SJCRH30 (cell line): Measurements from ENCODE around the gene CDK17. TPM values are rescaled to one million over a fixed set of nuclear protein-coding genes. Genes with fewer than 3 reads are reported as not detected.
"Not testable (repeated sequence)": the region's sequence is repeated elsewhere in the genome, so short reads cannot be mapped to it uniquely, and the experiment has no call there.

ENCODE experiments used
- DNase-seq, 2 experiments: peaks; one replicate each; pipeline ENCODE4 v3.0.0-alpha.2; 2015 to 2020
- H3K27ac ChIP-seq: fragments of 250-450 bp; sonication (Bioruptor Pico); 2 replicates; pipeline ENCODE4 v1.5.1; 2020; ENCODE audit warnings: mild to moderate bottlenecking, moderate library complexity
- H3K27me3 ChIP-seq: fragments of 250-450 bp; sonication (Bioruptor Pico); 2 replicates; pipeline ENCODE4 v1.5.1; 2020; ENCODE audit warnings: mild to moderate bottlenecking, moderate library complexity
- H3K36me3 ChIP-seq: fragments of 250-450 bp; sonication (Bioruptor Pico); 2 replicates; pipeline ENCODE4 v1.5.1; 2020; ENCODE audit warnings: mild to moderate bottlenecking, moderate library complexity
- H3K4me1 ChIP-seq: fragments of 250-450 bp; sonication (Bioruptor Pico); 2 replicates; pipeline ENCODE4 v1.5.1; 2020; ENCODE audit warnings: mild to moderate bottlenecking, moderate library complexity
- H3K4me3 ChIP-seq: fragments of 250-450 bp; sonication (Bioruptor Pico); 2 replicates; pipeline ENCODE4 v1.5.1; 2020; ENCODE audit warnings: mild to moderate bottlenecking, moderate library complexity
- H3K9me3 ChIP-seq: fragments of 250-450 bp; sonication (Bioruptor Pico); replicated peaks from 2 replicates; pipeline ENCODE4 v1.5.1; 2020; ENCODE audit warnings: mild to moderate bottlenecking, moderate library complexity
- total RNA-seq: library from RNA; depleted of rRNA; stranded (reverse); fragments of >200 nt; shearing (Covaris generic); gene quantifications from 2 replicates; pipeline ENCODE4 v1.2.3, GENCODE V29; 2014

The CDK17 gene
- total RNA-seq, 1 experiment from 2014 or later: 28.0 TPM

DNA sequence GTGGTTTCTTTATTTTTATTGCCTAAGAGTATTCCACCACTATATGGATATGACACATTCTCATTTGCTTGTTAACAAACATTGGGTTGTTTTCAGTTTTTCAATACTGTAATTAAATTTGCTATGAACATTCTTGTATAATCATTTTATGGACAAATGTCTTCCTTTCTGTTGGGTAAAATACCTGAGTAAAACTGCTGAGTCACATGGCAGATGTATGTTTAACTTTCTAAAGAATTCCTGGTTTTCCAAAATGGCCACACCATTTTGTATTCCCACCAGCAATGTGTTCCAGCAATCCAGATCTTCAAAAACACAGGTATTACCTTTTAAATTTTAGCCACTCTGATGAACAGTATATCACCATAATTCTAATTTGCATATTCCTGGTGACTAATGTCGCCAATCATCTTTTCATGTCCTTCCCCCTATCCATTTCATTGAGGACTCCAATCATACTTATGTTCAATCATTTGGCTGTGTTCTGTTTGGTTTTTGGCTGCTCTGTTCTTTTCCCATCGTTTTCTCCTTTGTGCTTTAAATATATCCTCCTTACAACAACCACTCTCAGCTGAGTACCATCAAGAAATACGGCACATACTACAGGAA lies 36.0 kb downstream of the CDK17 start:
- no peak overlapping the region for H3K27ac ChIP-seq
- no peaks in the 10 kb centered on the region for H3K36me3 ChIP-seq
- DNase-seq: no peak
- no peaks in the 10 kb centered on the region; the same call in 1 of the 2 replicates for H3K4me1 ChIP-seq
- H3K9me3 ChIP-seq: no peaks in the 10 kb centered on the region
- no peaks in the 10 kb centered on the region for H3K27me3 ChIP-seq
- no peak overlapping the region for H3K4me3 ChIP-seq

DNA sequence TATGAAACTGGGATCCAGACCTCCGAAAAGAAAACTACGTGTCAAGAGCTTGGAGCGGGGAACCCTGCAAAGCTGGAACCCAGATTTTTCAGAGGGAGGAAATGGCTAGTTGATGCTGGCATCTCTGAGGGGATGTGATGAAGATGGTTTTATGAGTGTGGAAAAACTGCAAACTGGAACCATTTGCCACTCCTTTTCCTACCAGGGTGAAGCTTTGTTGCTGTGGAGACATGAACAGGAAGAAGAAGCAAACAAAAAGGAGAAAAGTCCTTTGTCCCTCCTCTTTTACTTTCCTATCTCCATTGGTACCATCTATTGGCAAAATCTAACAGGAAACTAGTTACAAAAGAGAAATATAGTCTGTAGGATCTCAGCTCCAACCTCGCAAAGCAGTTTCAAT lies 39.2 kb downstream of the CDK17 start:
- Histone ChIP-seq H3K36me3 (no peaks in the 10 kb centered on the region), H3K9me3 (no peaks in the 10 kb centered on the region), H3K27ac (no peak overlapping the region), H3K4me1 (peaks cover 13% of the 10 kb centered on the region), H3K4me3 (no peak overlapping the region), H3K27me3 (no peaks in the 10 kb centered on the region)
- DNase-seq: no peak

DNA sequence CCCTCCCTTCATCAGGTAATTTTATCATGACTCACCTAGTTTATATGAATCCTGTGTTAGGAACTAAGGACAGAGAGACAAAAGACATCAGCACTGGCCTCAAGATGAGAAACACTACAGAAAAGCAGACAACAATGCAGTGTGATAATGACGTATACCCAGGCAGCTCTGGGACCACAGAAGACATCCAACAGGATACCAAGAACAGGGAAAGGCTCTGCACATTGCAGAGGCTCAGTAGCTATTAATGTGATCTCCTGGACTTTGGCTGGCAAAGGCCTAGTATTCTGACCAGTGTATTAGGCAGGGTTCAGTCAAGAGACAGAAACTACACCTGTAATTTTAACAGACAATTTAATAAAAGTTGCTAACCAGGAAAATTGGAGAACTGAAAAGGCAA lies 39.7 kb downstream of the CDK17 start:
- H3K4me1 ChIP-seq: peaks cover 13% of the 10 kb centered on the region
- no peak overlapping the region for H3K4me3 ChIP-seq
- H3K27ac ChIP-seq: no peak overlapping the region
- DNase-seq: no peak
- H3K36me3 ChIP-seq: no peaks in the 10 kb centered on the region
- H3K27me3 ChIP-seq: no peaks in the 10 kb centered on the region
- H3K9me3 ChIP-seq: no peaks in the 10 kb centered on the region

DNA sequence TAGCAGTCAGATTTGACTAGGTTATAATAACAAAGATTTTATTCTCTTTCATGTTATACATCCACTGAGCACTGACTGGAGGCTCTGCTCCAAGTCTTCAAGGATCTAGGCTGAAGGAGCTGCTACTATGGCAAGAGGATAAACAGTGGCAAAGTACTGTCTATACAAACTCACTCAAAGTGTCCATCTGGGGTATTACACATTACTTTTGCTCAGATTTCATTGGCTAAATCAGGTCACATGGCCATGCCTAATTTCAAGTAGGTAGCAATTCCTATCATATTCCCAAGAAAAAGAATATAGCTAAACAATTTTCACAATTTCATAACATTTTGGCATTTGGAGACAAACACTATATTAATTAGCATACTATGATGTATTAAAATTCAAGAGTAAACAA lies 40.9 kb downstream of the CDK17 start:
- no peak overlapping the region for H3K27ac ChIP-seq
- H3K9me3 ChIP-seq: no peaks in the 10 kb centered on the region
- no peaks in the 10 kb centered on the region for H3K27me3 ChIP-seq
- H3K4me3 ChIP-seq: no peak overlapping the region
- DNase-seq: peak in 1 of 2 experiments; percentile 12
- peaks cover 13% of the 10 kb centered on the region for H3K4me1 ChIP-seq
- H3K36me3 ChIP-seq: no peaks in the 10 kb centered on the region

DNA sequence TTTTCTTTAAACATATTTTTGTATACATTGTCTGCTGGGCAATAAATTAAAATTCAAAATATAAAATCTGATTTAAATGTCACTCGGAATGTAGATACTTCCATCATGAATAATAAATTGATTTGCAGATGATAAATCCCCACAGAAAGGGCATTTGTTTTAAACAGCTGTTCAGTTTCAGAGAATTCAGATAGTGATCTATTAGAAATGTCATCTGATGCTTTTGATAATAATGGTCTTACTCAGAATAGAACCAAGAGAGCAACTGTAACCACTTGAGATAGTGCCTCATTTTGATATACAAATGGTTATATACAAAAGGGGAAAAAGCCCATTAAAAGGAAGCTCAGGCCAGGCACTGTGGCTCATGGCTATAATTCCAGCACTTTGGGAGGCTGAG lies 43.4 kb downstream of the CDK17 start:
- Histone ChIP-seq H3K27me3 (no peaks in the 10 kb centered on the region), H3K4me3 (no peak overlapping the region), H3K4me1 (peaks cover 32% of the 10 kb centered on the region), H3K27ac (no peak overlapping the region), H3K36me3 (no peaks in the 10 kb centered on the region), H3K9me3 (no peaks in the 10 kb centered on the region)
- peak in 1 of 2 experiments; percentile 24 for DNase-seq

DNA sequence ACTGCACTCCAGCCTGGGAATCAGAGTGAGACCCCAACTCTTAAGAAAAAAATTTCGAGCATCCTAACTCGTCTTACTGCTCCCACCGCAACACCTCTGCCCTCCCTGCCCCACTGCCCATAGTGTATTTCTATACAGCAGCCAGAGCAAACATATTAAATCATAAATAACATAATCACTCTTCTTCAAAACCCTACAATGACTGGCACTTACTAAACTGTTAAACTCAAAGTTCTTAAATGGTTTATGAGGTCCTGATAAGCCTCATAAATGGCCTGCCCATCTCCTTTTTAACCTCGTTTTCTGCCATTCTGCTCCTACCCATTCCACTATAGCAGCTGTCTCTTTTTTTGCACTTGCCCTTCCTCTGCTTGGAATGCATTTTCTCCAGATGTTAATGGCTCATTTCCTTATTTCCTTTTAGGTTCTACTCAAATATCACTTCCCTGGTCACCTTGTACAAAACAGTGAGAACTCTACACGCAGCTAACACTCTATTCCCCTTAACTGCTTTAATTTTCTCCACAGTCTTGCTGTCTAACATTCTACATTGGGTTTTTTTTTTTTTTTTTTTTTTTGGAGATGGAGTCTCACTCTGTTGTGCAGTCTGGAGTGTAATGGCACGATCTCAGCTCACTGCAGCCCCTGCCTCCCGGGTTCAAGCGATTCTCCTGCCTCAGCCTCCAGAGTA lies 45.2 kb downstream of the CDK17 start:
- Histone ChIP-seq H3K4me1 (peaks cover 35% of the 10 kb centered on the region), H3K4me3 (no peak overlapping the region), H3K9me3 (no peaks in the 10 kb centered on the region), H3K36me3 (no peaks in the 10 kb centered on the region), H3K27ac (no peak overlapping the region), H3K27me3 (no peaks in the 10 kb centered on the region)
- DNase-seq: peak in 1 of 2 experiments; percentile 6

DNA sequence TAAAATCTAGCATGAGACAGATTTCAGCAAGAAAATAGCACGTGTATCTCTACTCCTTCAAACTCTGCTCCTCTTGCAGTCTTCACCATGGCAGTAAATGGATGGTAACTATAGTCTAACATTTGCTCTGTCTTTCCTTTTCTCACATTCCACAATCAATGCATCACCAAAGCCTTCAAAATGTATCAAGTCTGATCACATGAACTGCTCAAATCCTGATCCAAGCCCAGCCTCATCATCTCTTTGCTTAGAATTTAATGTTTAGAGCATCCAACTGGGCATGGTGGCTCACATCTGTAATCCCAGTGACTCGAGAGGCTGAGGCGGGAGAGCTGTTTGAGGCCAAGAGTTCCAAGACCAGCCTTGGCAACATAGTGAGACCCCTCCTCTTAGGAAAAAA lies 45.9 kb downstream of the CDK17 start:
- H3K4me1 ChIP-seq: peaks cover 35% of the 10 kb centered on the region
- H3K9me3 ChIP-seq: no peaks in the 10 kb centered on the region
- H3K27me3 ChIP-seq: no peaks in the 10 kb centered on the region
- DNase-seq: no peak
- H3K4me3 ChIP-seq: no peak overlapping the region
- H3K36me3 ChIP-seq: no peaks in the 10 kb centered on the region
- no peak overlapping the region; the same call in 1 of the 2 replicates for H3K27ac ChIP-seq

DNA sequence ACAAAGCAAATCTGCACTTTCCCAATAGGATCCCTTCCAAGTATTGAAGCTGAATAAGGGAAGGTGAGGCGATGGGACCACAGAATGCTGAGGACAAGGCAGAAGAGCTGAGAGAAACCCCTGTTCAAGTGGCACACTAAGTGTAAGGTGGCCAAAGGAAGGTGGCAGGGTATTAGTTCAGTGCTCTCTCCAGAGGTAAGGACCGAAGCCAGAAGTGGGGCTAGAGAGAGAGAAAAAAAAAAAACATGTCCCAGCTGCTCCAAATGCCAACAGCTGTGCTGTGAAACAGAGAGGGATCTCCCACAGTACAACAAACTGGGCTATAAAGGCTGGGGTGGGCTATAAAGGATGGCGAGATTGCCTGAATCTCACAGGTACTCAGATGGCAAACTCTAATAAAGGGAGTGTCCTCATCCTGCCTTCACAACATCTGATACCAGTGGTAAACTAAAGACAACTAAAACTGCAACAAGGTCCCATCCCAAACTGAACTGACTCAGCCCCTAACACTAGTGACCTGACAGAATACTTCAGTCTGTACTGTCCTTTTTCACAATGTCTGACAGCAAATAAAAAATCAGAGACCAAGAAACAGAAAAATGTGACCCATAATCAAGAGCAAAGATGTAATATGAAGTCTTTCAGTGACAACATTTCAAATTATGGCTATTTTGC lies 47.9 kb downstream of the CDK17 start:
- Histone ChIP-seq H3K27ac (peak overlapping the region; percentile 80), H3K27me3 (no peaks in the 10 kb centered on the region), H3K36me3 (no peaks in the 10 kb centered on the region), H3K4me1 (peaks cover 31% of the 10 kb centered on the region), H3K4me3 (no peak overlapping the region), H3K9me3 (no peaks in the 10 kb centered on the region)
- DNase-seq: peak; percentile 50 to 82

DNA sequence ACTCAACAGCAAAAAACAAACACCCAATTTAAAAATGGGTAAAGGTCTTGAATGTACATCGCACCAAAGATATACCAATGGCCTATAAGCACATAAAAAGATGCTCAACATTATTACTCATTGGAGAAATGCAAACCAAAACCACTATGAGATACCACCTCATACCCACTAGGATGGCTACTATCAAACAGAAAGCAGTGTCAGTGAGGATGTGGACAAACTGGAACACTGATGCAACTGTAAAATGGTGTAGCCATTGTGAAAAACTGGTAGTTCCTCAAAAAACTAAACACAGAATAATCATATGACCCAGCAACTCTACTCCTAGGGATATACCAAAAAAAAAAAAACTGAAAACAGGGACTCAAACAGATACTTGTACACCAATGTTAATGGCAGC lies 49.3 kb downstream of the CDK17 start:
- peaks cover 22% of the 10 kb centered on the region for H3K4me1 ChIP-seq
- no peaks in the 10 kb centered on the region for H3K9me3 ChIP-seq
- no peaks in the 10 kb centered on the region for H3K27me3 ChIP-seq
- H3K27ac ChIP-seq: no peak overlapping the region
- no peaks in the 10 kb centered on the region for H3K36me3 ChIP-seq
- DNase-seq: no peak
- no peak overlapping the region for H3K4me3 ChIP-seq

DNA sequence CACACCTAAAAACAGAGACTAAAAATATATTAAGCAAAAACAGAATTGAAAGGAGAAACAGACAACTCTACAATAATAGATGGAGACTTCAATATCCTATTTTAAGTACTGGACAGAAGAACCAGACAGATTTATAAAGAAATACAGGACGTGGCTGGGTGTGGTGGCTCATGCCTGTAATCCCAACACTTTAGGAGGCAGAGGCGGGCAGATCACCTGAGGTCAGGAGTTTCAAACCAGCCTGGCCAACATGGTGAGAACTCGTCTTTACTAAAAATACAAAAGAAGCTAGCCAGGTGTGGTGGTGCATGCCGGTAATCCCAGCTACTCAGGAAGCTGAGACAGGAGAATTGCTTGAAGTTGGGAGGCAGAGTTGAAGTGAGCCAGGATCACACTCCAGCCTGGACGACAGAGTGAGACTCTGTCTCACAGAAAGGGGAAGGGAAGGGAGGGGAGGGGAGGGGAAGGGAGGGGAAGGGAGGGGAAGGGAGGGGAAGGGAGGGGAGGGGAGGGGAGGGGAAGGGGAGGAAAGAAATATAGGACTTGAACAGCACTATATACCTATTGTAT lies 53.0 kb downstream of the CDK17 start:
- no peak for DNase-seq
- no peak overlapping the region for H3K4me3 ChIP-seq
- H3K9me3 ChIP-seq: peaks cover 7% of the 10 kb centered on the region; the same call in 1 of the 2 replicates
- H3K4me1 ChIP-seq: peaks cover 6% of the 10 kb centered on the region
- no peaks in the 10 kb centered on the region for H3K36me3 ChIP-seq
- no peak overlapping the region for H3K27ac ChIP-seq
- H3K27me3 ChIP-seq: no peaks in the 10 kb centered on the region

DNA sequence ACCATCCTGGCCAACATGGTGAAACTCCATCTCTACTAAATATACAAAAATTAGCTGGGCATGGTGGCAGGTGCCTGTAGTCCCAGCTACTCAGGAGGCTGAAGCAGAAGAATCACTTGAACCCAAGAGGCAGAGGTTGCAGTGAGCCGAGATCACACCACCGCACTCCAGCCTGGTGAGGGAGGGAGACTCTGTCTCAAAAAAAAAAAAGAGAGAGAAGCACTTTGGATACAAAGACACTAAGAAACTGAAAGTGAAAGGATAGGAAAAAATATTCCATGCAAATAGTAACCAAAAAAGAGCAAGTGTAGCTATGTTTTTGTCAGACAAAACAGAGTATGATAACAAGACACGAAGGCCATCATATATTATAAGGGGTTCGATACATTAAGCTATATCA lies 53.5 kb downstream of the CDK17 start:
- H3K4me1 ChIP-seq, H3K9me3 ChIP-seq, H3K27ac ChIP-seq, H3K36me3 ChIP-seq, H3K4me3 ChIP-seq, H3K27me3 ChIP-seq, DNase-seq: not testable (repeated sequence)

DNA sequence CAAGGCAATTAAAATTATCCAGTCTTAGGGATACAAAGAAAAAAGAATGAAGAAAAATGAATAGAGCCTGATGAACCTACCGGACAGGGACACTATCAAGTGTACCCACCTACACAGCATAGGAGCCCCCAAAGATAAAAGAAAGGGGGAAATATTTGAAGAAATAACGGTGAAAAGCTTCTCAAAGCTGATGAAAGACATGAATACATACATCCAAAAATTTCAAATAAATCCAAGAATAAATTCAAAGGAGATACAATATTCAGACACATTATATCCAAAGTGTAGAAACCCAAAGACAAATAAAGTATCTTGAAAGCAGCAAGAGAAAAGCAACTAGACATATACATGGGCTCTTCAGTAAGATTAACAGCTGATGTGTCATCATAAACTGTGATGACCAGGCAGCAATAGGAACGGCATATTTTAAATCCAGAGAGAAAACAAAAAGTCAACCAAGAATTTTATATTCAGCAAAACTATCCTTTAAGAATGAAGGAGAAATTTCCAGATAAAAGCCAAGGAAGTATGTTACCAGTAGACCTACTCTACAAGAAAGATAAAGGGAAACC lies 56.0 kb downstream of the CDK17 start:
- no peak overlapping the region for H3K4me3 ChIP-seq
- H3K27me3 ChIP-seq: no peaks in the 10 kb centered on the region
- no peaks in the 10 kb centered on the region for H3K36me3 ChIP-seq
- peaks cover 7% of the 10 kb centered on the region; the same call in 1 of the 2 replicates for H3K9me3 ChIP-seq
- DNase-seq: no peak
- H3K4me1 ChIP-seq: no peaks in the 10 kb centered on the region
- H3K27ac ChIP-seq: no peak overlapping the region

DNA sequence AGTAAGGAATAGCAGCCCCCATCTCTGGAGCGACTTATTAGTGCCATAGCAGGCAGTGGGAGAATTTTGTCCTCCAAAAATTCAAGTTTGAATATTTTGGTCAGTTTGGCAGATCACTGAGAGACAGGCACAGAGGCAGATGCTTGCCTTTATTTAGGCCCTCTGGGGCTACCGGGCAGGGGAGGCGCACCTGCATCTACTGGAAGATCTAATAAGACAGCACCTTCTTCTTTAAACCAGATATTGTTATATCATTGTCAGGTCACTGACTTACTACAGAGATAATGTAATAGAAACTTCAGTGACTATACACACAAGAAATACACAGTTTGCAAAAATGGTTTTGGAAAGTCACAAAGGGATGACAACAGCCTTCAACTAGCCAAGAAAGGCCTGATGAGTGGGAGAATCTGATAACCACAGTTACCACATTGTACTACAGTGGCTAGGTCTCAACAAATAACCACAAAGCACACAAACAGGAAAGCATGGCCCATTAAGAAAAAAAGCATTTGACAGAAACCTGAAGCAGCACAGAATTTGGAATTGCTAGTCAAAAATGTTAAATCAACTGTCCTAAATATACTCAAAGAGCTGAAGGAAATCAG lies 56.8 kb downstream of the CDK17 start:
- Histone ChIP-seq H3K27ac (no peak overlapping the region), H3K4me1 (no peaks in the 10 kb centered on the region), H3K27me3 (no peaks in the 10 kb centered on the region), H3K9me3 (peaks cover 7% of the 10 kb centered on the region; the same call in 1 of the 2 replicates), H3K36me3 (no peaks in the 10 kb centered on the region), H3K4me3 (no peak overlapping the region)
- DNase-seq: no peak

DNA sequence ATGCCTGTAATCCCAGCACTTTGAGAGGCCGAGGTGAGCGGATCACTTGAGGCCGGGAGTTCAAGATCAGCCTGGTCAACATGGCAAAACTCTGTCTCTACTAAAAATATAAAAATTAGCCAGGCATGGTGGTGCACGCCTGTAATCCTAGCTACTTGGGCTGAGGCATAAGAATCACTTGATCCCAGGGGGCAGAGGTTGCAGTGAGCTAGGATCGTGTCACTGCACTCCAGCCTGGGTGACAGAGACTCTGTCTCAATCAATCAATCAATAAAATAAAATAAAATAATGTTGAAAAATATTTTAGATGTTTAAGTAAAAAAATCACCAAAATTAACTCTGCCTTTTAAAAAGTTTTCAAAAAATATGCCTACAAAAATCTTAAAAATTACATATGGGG lies 60.6 kb downstream of the CDK17 start:
- not testable (repeated sequence) for H3K27ac ChIP-seq, H3K4me1 ChIP-seq, H3K36me3 ChIP-seq, H3K27me3 ChIP-seq, H3K9me3 ChIP-seq, H3K4me3 ChIP-seq, DNase-seq
